ENCODE measurements around the gene LHX2.
"Not testable (repeated sequence)": the region's sequence is repeated elsewhere in the genome, so short reads cannot be mapped to it uniquely, and the experiment has no call there.

LHX2 gene, protein sequence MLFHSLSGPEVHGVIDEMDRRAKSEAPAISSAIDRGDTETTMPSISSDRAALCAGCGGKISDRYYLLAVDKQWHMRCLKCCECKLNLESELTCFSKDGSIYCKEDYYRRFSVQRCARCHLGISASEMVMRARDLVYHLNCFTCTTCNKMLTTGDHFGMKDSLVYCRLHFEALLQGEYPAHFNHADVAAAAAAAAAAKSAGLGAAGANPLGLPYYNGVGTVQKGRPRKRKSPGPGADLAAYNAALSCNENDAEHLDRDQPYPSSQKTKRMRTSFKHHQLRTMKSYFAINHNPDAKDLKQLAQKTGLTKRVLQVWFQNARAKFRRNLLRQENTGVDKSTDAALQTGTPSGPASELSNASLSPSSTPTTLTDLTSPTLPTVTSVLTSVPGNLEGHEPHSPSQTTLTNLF

DNA sequence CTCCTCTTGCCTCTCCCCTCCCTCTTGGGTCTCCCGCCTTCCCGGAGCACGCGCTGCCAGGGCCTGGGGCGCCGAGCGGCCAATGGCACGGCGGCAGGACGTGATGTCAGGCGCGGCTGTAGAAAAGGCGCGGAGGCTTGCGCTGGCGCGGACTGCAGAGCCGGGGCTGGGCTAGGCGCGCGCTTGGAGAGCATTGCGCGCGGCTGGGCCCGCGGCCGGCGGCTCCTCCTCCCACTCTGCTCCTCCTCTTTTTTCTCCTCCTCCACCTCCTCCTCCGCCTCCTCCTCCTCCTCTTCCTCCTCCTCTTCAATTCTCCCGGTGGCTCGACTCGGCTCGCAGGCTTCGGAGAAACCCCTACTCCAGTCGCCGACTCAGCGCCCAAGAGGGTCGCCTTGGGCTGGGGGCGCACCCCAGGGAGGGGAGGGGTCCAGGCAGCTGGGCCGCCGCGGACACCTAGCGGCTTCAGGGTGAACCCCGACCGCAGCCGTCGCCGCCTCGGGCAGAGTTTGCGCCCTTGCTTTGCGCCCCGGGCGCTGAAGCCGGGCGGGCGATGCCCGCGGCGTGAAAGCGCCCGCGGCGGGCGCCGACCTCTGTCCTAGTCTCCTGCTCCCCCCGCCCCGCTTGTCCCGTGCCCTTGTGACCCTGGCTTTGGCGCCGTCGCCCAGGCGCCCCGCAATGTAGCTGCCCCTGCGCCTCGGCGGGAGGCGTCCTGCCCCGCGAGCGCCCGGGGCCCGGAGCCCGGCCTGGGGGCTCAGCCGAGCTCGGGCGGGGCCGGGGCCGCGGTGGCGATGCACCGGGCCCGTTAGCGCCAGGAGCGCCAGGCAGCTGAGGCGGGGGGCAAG is at the start of gene LHX2:
Gene LHX2 (plus strand): TSS at position 309 of the 842 bp plus-strand sequence. CDS start 581 bp downstream, outside the sequence.
- in situ Hi-C loops (cut with MboI; ENCODE audit: low sequenced_read_pairs) = no loop called here

DNA sequence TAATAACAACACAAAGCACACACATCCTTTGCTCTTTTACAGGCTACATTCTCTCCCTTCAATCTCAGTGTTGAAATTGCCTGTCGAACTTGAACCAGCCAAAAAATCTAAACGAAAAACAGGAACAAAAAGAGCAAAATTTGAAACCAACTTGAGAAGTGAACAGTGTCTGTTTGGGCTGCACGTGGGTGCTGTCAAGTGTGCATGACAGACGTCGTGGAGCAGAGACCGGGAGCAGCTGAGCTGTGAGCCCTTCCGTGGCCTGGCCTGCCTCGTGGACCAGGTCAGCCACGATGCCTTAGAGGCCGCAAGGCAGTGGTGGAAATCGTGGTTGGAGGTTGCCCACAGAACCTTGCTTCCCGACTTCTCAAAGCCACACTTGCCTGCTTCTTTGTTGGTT is 46.8 kb upstream of the LHX2 start:
- in situ Hi-C loops (cut with MboI; ENCODE audit: low sequenced_read_pairs) = no loop called here

DNA sequence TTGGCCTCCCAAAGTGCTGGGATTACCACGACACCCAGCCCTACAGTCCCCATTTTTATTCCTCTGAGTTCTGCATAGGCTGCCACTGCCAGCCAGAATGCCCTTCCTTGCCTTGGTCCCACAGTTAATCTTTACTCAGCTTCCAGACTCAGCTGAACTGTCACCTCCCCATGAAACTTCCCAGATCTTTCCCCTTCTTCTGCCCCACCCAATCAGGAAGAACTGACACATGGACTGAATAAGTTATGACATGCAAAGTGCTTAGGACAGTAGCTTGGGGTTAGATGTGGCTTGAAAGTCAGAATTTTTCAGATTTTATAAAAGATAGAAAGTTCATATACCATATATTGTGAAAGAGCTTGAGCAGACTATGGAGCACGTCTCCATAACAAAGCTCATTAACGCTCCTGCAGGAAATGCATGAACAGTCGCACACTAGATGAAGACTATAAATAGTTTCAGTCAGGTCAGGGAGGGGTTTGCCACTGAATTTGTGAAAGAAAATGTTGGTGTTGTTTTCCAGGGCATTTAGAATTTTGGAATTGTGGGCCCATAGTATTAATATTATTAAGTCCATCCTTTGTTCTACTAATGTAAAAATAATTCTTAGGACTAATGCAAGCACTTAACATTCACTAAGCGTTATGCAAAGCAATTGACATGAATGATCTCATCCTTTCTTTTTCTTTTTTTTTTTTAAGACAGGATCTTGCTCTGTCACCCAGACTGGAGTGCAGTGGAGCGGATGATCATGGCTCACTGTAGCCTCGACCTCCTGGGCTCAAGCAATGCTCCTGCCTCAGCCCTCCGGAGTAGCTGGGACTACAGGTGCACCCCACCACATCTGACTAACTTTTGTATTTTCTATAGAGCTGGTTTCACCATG is 45.5 kb upstream of the LHX2 start:
- in situ Hi-C loops (cut with MboI; ENCODE audit: low sequenced_read_pairs) = no loop called here

DNA sequence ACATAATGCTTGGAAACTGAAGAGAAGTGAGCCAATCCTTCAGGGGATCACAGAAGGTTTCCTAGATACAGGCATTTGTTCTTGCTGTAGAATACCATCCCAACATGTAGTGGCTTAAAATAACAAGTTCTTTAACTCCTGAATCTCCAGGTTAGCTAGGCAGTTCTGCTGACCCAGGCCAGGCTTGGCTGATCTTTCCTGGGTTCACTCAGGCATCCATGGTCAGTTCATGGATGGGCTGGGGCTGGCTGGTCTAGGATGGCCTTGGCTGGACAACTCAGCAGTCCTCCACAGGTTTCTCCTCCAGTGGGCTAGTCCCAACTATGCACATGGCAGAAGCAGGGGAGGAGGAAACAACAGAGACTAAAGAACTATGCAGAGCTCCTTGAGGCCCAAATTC is 44.2 kb upstream of the LHX2 start:
- in situ Hi-C loops (cut with MboI; ENCODE audit: low sequenced_read_pairs) = no loop called here

DNA sequence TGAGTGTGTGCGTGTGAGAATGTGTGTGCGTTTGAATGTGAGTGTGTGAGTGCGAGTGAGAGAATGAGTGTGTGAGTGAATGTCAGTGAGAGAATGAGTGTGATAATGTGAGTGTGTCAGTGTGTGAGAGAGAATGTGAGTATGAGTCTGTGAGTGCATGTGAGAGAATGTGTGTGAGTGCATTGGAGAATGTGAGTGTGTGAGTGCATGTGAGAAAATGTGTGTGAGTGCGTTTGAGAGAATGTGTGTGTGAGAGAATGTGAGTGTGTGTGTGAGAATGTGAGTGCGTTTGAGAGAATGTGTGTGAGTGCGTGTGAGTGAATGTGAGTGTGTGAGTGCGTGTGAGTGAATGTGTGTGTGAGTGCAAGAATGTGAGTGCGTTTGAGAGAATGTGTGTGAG is 39.0 kb upstream of the LHX2 start:
- in situ Hi-C loops (cut with MboI; ENCODE audit: low sequenced_read_pairs) = no loop called here

DNA sequence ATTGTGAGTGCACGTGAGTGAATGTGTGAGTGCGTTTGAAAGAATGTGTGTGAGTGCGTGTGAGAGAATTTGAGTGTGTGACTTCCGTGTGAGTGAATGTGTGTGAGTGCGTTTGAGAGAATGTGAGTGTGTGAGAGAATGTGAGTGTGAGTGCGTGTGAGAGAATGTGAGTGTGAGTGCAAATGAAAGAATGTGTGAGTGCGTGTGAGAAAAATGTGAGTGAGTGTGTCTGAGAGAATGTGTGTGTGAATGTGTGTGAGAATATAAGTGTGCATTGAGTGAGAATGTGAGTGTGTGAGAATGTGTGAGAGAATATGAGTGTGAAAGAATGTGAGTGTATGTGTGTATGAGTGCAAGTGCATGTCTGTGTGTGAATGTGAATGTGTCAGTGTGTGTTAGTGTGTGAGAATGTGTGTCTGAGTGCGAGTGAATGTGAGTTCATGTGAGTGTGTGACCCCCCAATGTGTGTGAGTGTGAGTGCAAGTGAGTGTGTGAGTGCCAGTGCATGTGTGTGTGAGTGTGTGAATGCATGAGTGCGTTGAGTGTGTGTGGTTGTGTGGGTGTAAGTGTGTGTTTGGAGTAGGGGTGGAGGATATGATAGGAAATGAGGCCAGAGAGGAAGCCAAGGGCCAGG is 37.9 kb upstream of the LHX2 start:
- in situ Hi-C loops (cut with MboI; ENCODE audit: low sequenced_read_pairs) = no loop called here

DNA sequence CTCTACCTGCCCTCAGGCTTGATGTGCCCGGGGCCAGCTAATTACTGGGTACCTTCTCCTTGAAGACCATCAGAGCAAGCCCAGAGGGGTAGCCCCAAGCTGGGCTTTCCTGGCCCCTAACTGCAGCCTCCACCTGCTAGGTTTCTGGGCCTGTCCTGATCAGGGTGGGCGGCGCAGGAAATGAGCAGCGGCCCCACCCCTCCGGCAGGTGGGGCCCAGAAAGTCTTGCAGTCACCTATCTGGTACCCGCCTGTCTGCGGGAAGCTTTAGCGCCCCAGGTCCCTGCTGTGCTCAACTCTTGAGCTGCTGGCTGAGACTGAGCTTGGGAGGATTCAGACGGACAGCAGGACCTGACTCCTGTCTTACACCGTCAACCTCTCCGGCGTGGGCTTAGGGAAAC is 37.1 kb upstream of the LHX2 start:
- in situ Hi-C loops (cut with MboI; ENCODE audit: low sequenced_read_pairs) = no loop called here

DNA sequence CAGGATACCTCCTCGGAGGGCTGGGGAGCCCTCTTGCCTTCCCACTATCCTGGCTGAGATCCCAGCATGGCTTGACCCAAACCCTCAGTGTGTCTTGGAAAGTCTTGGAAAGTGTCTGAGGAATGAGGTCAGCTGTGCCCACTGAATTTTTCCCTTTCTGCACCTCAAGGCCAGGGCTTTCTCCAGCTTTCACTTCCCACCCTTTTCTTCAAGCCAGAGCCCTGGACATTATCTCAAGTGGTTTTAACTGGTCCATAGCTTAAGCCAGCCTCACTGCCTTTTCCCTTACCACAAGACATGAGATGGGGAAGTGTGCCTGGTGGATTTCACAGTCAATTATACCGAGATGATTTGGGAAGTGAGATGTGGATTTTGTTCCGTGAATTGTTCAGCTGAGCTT is 35.7 kb upstream of the LHX2 start:
- in situ Hi-C loops (cut with MboI; ENCODE audit: low sequenced_read_pairs) = no loop called here

DNA sequence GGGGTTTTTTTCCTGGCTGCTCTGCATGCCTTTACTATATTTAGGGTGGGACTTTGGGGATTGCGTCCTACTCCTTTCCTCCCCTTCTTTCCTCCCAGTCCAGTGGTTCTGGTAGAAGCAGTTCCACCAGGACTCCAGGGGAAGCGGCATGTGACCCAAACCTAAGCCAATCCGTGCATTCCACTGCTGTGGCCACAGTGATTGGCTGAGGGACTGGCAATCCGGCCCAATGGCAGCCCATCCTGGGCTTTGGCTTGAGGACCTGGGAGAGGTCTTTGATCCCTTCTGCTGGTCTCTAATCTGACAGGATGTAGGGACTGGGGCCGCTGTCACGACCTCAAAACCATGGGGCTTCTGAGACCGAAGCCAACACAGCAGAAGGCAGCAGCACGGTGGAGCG is 35.0 kb upstream of the LHX2 start:
- in situ Hi-C loops (cut with MboI; ENCODE audit: low sequenced_read_pairs) = not testable (repeated sequence)

DNA sequence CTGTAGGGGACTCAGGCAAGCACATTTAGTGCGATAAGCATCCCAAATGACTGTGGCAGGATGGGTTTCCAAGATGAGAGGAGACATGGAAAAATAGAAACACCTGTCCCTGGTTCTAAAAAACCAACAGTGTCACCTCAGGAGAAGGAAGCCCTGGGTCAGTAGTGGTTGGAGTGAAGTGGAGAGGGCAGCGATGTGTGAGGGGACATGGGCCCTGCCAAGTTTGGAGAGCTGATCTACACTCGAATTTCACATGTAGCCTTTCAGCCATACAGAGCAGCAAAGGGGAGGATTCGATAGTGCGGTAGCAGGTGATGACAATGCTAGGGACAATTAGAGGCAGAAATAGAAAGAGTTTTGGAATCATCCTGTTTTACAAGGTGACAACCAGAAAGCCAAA is 32.6 kb upstream of the LHX2 start:
- in situ Hi-C loops (cut with MboI; ENCODE audit: low sequenced_read_pairs) = no loop called here

DNA sequence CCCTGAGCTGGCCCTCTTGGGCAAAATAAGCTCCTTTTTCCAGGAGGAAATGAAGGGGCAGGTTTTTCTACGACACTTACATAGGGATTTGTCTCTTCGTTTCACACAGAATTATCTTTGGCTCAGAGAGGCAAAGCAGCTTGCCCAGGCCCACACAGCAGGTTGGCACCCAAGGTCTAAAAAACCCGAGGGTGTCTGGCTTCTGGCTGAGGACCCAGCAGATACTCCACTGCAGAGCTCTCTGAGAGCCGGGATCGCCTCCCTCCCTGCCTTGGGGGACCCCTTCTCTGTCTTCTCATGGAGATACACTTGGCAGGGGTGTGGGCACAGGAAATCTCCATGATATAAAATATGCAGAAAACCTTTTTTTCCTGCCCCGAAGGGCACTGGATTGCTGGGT is 29.0 kb upstream of the LHX2 start:
- in situ Hi-C loops (cut with MboI; ENCODE audit: low sequenced_read_pairs) = no loop called here

DNA sequence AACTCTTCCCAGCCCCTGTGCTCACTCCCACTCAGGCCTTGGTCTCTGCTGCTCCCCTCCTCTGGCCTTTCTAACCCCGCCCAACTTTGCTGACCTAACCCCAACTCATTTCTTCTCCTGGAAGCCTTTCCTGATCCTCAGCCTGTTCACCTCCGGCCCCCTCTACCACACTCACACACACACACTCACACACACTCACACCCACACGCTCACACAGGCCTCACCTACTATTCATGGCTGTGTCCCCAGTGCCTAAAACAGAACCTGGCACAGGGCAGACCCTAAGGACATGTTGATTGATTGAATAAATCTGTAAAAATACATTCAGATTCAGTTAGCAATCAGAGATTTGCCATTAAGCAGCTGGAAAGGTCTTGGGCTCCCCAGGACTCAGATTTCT is 28.5 kb upstream of the LHX2 start:
- in situ Hi-C loops (cut with MboI; ENCODE audit: low sequenced_read_pairs) = no loop called here

DNA sequence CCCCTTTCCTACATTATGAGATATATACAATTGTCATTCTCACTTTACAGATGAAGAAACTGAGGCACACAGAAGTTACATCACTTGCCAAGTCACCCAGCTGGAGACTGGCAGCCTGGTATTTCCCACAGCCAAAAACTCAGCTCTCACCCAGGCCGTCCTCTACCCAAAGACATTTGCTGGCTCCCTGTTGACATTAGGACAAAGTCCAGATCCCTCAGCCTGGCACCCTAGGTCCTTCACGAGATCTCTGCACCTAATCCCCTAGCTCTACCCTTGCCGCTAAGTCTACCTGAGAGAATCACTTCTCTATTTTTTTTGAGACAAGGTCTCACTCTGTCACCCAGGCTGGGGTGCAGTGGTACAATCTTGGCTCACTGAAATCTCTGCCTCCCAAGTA is 26.8 kb upstream of the LHX2 start:
- in situ Hi-C loops (cut with MboI; ENCODE audit: low sequenced_read_pairs) = no loop called here

DNA sequence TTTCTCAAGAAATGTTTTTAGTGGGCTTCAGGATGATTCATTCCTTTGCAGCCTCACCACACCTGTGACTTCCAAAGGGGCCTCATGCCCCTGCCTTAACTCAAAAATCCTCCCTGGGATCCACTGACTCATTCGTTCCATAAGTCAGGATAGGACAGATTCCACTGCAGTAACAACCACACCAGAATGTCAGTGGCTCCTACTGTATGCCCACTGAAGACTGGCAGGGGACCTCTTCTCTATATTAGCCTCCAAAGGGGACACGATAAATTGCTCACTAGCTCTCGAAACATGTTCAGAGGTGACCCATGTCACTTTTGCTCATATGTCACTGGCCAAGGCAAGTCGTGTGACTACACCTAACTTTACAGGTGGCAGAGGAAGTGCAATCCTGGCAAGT is 25.7 kb upstream of the LHX2 start:
- in situ Hi-C loops (cut with MboI; ENCODE audit: low sequenced_read_pairs) = no loop called here

DNA sequence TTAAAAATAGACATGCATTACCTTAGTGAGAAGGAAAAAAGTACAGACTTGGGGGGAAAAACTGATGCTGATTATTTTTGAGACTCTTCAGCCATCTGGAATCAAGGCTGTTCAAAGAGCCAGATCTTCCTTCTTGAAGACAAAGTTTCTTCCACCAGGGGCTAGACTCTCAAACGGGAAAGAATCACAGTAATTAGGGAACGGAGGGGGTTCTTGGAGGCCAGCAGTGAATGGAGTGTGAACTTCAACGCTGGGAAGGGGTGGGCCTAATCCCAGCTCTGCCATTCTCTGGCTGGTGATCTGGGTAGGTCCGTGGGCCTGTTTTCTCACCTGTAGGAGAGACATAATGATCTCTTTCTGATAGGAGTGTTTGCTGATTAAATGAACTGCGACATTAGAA is 21.1 kb upstream of the LHX2 start:
- in situ Hi-C loops (cut with MboI; ENCODE audit: low sequenced_read_pairs) = no loop called here

DNA sequence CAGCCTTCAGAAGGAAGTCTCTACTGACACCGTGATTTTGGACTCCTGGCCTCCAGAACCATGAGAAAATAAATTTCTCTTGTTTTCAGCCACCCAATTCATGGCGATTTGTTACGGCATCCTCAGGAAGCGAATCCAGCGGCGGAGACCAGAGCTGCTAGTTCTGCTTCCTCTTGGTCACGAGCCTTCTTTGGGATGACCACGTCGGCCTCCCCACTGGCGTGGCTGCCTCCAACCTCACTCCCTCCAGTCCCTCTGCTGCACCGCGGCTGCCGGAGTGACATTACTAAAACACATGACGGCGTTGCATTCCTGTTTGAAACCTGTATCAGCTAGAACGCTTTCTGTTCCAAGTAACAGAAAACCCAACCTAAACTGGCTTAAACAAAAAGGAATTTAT is 18.9 kb upstream of the LHX2 start:
- in situ Hi-C loops (cut with MboI; ENCODE audit: low sequenced_read_pairs) = not testable (repeated sequence)

DNA sequence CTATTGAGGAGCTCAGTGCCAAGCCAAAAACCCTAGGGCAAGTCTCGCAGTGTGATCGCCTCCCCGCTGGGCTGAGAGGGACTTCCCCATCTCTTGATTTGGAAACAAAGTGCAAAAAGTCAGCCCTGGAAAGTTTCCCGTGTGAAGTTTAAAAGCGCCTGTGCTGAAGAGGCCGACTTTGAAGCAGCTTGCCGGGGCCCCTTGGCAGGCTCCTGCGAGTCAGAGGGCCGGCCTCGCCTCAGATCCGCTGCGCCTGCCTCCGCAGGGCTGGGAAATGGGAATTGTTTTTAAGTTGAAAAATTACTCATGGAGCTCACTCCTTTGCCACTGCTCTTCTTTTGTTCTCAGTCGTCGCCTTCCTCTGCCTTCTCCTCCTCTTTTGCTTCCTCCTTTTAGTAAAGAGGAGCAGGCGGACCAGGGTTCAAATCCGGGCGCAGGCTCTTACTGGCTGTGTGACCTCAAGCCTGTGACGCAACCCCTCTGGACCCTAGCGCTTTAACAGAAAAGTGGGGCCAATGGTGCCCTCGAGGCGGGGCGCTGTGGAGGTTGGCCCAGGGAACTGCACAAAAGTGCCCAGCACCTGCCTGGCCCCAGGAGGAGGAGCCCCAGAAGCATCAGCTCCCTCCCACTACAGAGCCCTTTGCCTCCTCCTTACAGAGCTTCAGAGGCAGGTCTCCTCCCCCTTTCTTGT is 14.7 kb upstream of the LHX2 start:
- in situ Hi-C loops (cut with MboI; ENCODE audit: low sequenced_read_pairs) = no loop called here

DNA sequence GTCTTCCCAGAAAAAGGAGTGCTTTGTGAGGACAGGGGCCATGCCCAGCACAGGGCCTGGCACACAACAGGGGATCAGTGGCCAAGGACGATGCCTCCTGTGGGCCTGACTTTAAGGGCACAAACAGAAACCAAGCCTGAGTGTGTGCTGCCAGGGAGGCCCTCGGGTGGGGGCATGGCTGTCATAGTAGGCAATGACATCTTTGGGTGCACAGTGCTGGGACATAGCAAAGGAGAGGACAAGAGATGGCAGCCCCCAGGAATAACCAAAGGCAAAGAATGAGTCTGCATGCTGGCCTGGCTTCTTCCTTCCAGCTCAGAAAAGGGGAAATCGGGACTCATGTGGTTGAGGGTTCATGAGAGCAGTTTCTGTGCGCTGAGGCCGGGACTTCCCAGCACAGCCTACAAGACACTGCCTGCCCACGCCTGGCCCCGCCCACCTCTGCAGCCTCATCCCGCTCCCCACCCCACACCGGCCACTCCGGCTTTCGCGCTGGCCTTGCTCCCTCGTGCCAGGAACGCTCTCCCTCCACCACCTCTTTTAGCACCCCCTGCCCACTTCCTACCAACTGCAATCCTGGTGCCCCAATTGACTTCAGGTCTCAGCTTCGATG is 13.8 kb upstream of the LHX2 start:
- in situ Hi-C loops (cut with MboI; ENCODE audit: low sequenced_read_pairs) = no loop called here

DNA sequence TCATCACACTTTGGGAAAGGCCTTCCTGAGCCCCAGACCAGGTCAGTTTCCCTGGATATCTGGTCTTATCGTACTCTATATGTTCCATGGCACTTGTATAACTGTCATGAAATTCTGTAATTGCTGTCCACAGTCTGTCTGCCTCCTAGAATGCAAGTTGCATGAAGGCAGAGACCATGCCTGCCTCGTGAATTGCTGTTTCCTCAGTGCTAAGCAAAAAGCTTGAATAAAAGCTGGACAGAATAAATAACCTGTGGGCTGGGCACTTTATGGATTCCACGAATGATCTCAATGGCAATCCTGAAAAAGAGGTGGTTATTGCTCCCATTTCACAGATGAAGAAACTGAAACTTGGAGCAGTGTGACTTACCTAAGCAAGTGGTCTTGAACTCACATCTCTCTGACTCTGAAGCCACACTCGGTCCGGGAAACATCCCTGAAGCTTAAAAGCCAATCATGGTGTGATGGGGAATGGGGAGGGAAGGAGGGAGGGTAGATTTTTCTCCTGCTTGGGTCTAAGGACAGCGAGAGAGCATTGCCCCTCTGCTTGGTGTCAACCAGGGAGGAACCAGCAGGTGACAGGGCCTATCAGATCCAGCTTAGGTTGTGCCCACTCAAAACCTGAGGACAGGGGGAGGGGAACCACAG is 13.2 kb upstream of the LHX2 start:
- in situ Hi-C loops (cut with MboI; ENCODE audit: low sequenced_read_pairs) = no loop called here

Measured in hTERT RPE-1 (cell line).